Activated T-cell treated with anti-CD3 and anti-CD28 coated beads for 48 hours (primary cell): Measurements from ENCODE around the gene NEK6.

Experiments used
- DNase-seq: peaks from one replicate; pipeline ENCODE4 v3.0.0-alpha.2; 2020; ENCODE audit warnings: low read depth

The NEK6 gene

DNA sequence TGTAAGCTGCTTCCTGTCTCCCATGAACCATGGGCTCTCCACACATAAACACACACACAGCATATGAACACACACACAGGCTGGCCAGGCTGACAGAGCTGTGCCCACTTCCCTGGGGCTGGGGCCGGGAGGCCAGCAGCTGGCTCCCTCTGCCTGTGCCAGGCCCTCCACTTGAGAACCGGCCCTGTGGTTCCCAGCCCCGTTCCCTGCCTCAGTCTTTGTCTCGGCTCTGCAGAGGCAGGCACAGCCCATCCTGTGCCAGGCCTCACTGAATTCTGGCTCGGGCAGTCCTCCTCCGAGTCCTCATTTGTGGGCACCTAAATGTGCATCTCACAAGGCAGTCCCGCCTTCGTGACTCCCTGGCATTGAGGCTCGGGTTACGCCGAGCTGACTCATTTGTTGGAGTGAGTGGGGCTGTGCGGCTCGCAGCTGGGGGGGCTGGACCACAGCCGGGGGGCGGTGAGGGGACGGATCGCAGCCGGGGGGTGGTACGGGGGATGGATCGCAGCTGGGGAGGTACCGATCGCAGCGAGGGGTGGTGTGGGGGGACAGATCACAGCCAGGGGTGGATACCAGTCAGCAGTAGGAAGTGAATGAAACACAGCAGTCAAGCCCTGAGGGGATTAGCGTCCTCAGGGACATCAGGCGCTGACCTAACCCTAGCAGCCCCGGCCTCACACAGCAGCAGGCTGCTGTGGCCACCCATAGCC, 85.2 kb downstream of the NEK6 start:
- no peak for DNase-seq

DNA sequence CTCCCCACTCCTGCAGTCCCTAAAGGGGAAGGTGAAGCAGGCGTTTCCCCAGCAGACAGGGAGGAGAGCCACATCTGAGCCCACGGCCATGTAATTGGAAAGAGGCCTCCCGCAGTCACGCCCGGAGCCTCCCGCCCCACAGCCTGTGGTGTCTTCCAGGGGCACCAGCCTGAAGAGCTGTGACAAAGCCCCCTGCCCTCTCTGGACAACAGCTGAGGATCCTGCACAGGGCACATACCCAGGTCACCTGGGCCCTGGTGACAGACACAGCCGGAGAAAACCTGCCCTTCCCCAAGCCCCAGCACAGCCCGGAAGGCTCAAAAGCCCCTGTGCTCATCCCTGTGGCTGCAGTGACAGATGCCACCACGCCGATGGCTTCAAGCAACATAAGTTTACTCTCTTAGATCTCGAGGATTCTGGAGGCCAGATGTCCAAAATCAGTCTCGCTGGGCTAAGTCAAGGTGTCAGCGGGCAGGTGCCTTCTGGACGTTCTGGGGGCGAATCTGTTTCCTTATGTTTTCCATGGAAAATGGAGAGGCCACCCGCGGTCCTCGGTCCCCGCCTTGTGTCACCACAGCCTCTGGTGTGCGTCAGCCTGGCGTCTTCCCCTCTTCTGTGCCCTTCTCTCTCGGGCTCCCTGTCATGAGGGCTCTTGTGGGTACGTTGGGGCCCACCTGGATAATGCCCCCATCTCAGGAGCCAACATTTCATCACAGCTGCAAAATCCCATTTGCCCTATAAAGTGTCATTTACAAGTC, 86.0 kb downstream of the NEK6 start:
- DNase-seq: no peak

DNA sequence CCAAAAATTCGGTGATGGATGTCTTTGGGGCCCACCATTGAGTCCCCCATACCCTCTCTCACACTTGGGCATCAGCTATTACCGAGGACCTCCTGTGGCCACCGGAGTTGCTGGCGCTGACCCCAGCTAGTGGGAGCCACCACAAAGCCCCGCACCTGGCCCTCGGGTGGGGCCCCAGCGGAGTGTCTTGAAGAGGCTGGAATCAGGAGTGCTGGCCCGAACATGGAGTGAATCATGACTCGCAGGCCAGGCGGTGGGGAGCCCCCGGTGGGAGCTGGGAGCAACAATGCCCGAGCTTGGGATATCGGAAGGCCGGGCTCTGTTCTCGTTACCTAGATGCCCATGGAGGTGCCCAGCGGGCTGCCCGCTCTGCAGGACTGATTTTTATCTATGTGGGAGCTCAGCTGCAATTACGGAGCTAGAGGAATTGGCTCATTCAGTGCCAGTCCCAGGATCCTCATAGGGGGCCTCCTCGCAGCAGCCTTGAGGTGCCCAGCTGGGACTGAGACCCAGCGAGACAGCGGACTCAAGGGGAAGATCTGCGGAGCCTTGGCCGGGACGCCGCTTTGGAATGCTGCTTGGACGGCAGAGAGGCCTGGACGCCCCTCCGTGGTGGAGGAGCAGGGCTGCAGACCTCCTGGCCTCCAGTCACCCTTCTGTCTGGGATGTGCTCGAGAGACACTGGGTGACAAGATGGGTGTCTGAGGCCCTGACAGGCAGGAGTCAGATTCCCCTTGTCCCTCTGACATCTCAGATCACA, 86.7 kb downstream of the NEK6 start:
- DNase-seq: no peak

DNA sequence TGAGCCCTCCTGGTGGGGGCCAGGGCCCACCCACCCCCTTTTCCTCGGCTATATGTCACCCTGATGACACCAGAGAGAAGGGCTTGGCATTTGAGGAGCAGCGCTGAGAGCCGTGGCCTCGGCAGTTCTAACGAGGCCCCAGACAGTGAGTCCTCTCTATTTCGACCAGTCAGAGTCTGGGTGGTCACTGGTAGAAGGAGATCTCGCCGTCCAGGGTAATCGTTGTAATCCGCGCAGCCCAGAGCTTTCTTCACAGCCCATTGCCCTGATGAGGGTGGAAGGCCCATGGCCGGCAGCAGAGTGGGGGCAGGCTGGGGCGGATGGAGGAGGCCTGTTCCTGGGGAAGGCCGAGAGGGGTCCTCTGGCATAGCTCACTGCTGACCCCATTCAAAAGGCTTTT, 87.3 kb downstream of the NEK6 start:
- no peak for DNase-seq

DNA sequence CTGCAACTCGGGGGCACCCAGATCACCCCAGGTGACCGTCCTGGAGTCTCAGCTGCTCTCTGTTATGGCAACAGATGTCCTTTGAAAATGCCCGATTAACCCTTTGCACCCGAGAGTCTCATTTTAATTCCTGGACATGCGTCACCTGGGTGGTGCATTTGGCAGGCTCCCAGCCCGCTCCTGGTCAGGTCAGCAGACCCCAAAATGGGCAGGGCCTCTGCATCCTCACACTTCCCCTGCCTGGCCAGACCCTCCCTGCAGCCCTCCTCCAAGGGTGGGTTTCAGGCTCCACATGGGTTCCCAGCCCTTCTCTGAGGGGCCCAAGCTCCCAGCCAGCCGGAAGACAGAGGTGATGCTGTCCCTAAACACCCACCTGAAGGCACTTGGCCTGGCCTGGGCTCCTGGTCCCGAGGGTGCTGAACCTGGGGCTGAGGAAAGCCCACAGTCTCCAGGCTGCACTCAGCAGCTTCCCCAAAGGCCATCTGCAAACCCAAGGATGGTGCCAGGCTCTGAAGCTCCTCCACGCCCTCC, 88.1 kb downstream of the NEK6 start:
- DNase-seq: no peak

DNA sequence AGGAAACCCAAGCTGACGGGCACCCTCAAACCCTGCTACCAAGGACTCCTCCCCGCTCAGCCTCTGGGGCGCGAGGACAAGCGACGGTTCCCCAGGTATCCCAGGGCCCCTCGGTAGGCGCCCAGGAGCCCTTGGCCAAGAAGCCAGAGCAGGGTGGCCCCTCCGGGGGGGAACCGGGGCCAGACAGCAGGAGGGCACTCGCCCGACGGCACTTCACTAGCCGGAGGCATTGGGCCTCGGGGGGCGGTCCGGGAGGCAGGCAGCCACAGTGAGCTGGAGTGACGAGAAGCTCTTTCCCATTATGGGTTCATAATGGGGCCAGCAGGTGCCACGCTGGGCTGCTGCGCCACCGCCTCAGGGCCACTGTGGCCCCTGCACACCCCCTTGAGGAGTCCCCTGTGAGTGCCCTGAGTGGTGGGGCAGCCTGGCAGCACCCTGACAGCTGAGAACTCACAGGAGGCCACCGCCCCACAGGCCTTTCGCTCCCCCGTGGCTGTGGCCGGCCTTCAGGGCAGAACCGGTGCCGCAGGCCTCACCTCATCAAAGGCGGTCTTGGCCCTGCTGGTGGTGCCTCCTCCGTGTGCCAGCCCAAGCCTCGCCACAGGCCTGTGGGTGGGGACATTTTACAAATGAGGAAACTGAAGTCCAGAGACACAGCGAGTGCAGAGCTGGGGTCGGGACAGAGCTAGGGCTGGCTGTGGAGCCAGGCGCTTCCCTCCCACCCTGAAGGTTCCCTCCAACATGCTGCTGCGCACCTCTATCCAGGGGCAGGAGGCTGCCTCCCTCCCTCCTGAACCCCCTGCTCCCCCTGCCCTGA, 88.8 kb downstream of the NEK6 start:
- no peak for DNase-seq

DNA sequence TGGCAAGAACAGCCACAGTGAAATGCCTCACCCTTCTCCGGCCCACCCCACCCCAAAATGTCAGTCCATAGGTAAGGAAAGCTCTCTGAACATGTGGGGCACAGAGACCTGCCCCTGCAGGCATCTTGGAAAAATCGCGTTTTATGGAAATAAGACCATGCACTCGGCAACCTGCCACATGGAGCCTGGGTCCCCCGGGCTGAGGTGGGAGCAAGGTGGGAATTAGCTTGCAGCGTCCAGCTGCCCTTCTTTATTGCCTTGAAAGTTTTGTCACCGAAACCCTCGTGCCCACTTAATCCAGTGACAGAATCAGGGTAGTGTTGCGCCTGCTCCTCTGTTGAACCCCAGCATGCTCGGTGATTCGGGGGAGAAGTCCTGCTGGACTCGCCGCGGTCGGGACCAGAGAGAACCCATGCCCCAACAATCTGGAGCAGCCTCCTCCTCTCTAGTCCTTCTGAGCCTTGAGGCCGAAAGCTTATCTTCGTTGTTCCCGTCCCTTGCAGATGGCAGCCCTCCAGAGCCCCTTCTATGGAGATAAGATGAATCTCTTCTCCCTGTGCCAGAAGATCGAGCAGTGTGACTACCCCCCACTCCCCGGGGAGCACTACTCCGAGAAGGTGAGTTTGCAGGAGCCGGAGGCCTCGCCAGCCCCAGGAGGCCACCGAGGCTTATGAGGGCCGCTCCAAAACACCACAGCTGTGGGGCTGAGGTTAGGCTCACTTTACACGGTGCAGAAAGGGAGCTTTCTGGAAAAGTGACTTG, 89.6 kb downstream of the NEK6 start:
- DNase-seq: no peak

DNA sequence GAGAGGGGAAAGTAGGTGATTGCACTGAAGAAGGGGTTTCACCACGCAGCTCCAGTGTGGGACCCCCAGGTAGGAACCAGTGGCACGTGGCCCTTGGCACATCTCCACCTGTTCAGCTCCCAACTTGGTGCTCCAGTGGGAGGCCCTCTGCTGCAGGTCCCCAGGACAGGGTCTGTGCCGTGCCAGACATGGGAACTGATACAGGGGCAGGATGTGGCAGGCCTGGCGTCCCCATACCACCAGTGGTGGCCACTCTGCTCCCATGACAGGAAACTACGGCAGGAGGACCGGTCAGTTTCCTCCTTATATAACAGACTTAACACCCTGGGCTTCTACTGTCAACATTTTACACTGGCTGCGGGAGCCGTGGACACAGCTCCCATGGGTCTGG, 90.2 kb downstream of the NEK6 start:
- no peak for DNase-seq

DNA sequence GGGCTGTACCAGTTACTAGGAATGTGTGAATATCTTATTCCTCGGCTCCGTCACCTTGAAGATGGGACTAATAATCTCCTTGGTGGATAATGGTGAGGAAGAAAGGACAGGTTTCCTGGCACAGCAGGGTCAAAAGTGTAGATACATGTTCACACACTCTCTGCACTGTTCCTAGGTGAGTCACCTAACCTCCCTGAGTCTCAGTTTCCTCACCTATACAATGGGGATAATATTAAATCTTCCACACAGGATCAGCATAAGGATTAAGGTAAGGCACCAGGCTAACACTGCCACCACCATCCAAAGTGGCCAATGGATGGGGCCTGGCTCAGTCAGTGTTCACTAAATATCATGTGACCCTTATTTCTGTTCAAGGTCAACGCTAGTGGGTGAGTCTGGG, 90.6 kb downstream of the NEK6 start:
- no peak for DNase-seq

DNA sequence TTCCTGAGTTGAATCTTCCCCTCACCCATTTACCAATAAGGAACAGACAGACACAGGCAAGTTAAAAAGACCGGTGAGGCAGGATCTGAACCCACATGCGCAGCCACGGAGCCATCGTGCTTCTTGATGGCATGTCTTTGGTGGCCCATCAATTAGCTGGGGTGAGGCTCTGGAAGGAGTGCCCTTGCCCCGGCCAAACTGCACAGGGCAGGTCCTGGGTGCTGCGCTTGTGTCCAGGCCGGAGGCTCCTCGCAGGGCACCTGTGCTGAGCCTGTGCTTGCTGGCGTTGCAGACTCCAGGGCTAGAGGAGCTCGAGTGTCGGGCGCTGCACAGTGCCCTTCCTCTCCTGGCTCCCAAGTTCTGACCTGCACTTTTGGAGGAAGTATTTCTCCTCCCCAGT, 91.1 kb downstream of the NEK6 start:
- DNase-seq: no peak

DNA sequence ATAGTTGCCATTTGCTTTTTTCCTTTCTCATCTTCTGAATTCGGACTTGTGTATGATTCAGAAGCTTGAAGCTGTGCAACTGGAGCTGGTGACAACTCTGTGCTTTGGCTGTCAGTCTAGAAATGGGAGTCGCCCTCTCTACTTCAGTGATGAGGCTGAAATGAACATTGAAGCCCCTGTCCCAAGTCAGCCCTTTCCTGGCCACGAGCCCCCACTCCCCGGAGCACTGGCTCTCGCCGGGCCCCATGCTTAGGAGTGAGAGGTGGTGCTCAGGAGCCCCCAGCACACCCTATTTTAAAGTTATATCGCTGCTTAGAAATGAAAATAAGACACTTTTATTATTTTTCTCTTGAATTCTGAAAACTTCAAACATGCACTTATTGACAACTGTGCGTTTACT, 91.5 kb downstream of the NEK6 start:
- no peak for DNase-seq

DNA sequence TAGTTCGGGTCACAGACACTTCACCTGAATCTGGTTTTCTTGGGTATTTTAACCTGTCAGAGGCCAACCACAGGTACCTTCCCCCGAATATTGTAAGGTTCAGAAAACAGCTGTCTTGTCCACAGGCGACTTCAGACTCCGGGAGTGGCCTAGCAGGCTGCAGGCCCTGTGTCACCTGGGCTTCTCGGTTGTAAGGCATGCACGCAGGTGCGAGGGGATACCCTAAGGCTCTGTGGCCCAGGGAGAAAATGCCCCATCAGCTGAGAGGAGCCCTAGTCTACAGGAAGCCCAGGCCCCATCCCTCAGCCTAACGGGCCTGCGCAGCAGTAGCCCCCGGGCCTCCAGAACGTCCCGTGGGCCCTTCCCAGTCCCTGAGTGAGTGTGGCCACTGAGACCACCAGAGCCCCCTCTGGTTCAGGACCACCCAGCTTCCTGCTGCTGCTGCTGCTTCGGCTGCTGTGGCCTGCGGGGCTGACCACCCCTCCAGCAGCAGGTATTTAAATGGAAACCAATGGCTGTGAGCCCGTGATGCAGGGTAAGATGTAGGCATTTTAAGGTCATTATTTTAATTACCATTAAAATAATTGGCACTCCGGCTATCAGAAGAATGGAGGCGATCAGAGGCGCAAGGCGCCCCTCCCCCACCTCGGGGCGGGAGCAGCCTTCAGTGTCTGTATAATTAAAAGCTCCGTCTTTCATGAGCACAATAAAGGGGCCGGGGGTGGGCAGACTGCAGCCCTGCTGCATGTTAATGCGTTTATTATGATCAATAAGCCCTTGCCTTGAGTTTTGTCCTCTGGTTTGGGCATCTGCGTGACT, 92.1 kb downstream of the NEK6 start:
- DNase-seq: no peak

DNA sequence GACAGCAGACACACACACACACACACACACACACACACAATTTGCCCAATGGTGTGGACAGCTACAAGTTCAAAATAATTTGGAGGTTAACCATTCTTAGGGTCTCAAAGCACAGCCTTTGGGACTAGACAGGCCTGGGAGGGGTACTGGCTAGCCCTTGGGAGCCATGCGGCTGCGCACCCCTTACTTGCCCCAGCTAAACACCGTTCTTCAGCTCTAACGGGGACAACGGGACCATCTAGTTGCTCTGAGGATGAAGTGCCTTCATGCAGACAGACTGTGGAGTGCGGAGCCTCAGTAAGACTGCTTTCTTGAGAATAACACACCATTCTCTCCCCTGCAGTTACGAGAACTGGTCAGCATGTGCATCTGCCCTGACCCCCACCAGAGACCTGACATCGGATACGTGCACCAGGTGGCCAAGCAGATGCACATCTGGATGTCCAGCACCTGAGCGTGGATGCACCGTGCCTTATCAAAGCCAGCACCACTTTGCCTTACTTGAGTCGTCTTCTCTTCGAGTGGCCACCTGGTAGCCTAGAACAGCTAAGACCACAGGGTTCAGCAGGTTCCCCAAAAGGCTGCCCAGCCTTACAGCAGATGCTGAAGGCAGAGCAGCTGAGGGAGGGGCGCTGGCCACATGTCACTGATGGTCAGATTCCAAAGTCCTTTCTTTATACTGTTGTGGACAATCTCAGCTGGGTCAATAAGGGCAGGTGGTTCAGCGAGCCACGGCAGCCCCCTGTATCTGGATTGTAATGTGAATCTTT, 92.9 kb downstream of the NEK6 start:
- DNase-seq: no peak

DNA sequence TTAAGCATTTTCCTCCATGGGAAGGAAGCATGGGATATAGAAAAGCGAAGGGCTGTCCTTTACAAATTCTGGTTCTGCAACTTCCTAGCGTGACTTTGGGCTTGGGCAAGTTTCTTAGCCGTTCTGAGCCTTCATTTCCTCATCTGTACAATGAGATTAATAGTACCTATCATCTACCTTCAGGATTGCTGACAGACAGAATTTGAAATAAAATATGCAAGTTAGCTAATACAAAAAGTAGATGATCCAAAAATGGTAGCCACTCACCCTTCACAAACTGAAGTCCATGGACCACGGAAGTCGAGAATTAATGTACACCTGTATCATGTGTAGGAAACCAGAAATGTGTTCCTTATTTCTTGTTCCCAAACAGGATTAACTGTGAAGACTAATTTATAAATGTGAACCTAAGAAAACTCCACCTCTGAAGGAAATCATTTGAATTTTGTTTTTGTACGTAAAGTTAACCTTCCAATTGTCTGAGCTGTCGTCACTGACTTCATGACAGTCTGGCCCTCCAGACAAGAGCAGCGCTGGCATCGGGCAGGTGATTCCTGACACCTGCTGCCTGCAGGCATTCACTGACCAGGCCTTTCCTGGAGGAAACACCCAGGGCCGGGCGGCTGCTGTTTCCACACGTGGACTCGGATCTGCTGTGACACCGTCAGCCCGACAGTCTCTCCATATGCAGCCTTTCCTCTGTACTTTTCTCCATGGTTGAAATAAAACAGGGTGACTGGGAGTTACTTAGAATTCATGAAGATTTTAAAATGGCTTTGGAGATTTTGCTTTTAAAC, 94.1 kb downstream of the NEK6 start:
- no peak for DNase-seq

DNA sequence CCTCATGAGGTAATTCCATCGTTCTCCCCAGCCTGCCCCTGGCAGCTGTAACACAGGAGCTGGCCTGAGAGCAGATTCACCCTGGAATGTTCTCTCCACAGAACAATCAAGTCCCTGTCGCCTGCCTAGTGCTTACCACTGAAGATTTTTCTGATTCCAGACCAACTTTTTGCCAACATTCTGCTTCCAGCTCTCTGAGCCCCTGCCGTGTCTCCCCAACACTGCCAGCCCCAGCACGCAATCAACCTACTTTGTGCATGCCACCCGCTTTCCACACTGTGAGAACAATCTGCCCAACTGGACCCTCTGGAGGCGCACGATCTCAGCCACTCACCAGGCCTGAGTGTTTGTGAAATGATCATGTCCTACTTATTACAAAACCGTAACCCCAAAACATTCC, 94.9 kb downstream of the NEK6 start:
- no peak for DNase-seq

DNA sequence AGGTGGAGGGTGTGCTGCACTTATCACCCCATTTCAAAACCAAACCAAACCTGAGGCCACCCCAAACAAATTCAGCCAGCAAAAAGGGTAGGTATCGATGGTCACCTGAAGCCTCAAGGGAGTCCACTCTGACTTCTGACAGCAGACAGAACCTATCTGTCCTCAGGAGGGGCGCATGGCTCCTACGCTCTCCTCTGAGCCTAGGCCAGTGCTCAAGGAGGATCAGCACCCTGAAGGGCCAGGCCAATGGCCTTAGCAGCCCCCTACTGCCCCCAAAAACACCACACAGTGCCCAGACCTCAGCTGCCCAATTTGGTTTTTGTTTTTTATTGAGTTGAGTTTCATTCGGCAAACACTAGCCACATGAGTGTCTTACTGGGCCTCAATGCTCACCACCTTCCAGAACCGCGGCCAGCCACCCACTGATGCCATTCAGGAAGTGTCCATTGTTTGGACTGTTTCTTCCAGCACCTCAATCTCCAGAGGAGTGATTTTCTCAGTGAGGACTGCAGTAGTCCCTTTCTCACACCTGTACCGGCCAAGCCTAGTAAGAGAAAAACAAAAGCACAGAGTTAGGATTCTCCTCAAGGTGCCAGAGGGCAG, 95.5 kb downstream of the NEK6 start:
- DNase-seq: no peak

DNA sequence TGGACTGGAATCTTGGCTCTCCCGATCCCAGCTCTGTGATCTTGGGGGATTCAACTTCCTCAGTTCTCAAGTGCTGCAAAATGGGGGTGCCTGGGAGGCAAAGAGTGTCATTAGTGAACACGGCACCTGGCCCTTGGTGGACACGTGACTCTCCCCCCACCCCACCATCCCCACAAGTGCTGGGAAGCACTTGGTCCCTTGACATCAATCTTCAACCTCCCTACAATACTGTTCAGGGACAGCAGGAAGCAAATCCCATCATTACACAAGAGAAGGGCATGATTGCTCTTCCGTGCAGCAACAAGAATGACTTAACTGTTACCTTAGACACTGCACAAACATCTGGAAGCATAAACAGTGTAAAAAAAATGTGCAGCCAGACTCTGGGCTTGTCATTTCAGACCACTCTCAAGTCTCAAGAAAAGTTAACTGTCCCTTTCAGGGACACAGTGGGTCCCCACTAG, 96.1 kb downstream of the NEK6 start:
- DNase-seq: no peak

DNA sequence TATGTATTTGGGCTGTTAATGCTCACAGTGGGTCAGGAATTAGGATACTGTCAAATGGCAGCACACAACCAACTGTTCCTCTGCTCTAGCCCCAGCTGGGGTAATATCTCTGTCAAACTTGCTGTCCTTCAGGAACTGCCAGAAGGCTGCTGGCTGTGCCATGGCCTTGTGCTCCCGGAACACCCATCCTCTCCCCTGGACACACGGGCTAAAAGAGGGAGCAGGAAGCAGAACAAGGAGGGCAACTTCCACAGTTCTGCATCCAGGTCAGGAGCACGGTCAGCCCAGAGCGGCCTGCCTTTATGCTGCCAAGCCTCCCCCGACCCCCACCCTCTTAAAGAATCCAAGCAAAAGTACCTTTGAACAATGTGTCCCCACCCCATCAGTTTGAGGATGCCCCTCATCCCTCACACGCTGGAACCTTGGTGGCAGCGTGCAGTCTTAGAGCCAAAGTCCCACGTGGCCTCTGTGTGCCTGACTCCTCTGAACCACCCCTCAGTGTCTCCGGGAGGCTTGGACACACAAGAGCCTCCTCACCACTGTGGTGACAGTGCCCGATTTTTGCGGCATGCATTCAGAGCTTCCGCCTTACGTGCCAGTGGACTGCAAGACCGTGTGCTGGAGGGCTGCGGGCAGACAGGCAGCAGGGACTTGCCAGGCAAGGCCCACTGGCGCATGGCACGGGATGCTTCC, 96.7 kb downstream of the NEK6 start:
- no peak for DNase-seq
